Left ventricle myocardium inferior (tissue), 1 donor: ENCODE measurements around the gene PAX4. TPM values are rescaled to one million over a fixed set of nuclear protein-coding genes. Genes with fewer than 3 reads are reported as not detected.
"Not testable (repeated sequence)": the region's sequence is repeated elsewhere in the genome, so short reads cannot be mapped to it uniquely, and the experiment has no call there.

ENCODE experiments used
- DNase-seq: peaks from one replicate; pipeline ENCODE4 v3.0.0-alpha.2; 2020
- H3K27ac ChIP-seq: fragments of 200-600 bp; replicated peaks from 2 replicates; pipeline ENCODE4 v1.8.0; 2021
- H3K27me3 ChIP-seq: fragments of 200-600 bp; 2 replicates; pipeline ENCODE4 v1.8.0; 2021; ENCODE audit warnings: low read depth
- H3K36me3 ChIP-seq: fragments of 200-600 bp; 2 replicates; pipeline ENCODE4 v1.8.0; 2021
- H3K4me1 ChIP-seq: fragments of 200-600 bp; 2 replicates; pipeline ENCODE4 v1.8.0; 2021
- H3K4me3 ChIP-seq: fragments of 200-600 bp; 2 replicates; pipeline ENCODE4 v1.8.0; 2021; ENCODE audit warnings: mild to moderate bottlenecking, moderate library complexity
- H3K9me3 ChIP-seq: fragments of 200-600 bp; replicated peaks from 2 replicates; pipeline ENCODE4 v1.8.0; 2021
- CTCF ChIP-seq: fragments of 200-600 bp; IDR thresholded peaks from 2 replicates; pipeline ENCODE4 v1.8.0; 2021; ENCODE audit warnings: antibody characterized with exemption, mild to moderate bottlenecking, borderline replicate concordance
- intact Hi-C: fragments of 100-400 bp; cut with micrococcal nuclease; formaldehyde crosslinking; loops from one replicate; pipeline ENCODE4 v1.11.0; 2022
- total RNA-seq: library from RNA; stranded (reverse); fragmentation: NEBNext Ultra II Directional; extraction: Animal tissue kit (Norgen Biotek cat#: 25700); gene quantifications from one replicate; pipeline ENCODE4 v1.2.1, GENCODE V29; 2021
- donor health status: DM: no; HTN: yes; CAD: no; lungs with severe emphysema.

PAX4 gene
- total RNA-seq, 1 donor from 2014 or later: not detected

- no peak for TF ChIP-seq CTCF
- Histone ChIP-seq H3K27ac (no peak overlapping the region), H3K4me1 (peaks cover 41% of the 10 kb centered on the region), H3K4me3 (no peak overlapping the region), H3K9me3 (no peaks in the 10 kb centered on the region), H3K27me3 (no peaks in the 10 kb centered on the region), H3K36me3 (peaks cover 25% of the 10 kb centered on the region)
- no peak for DNase-seq
- intact Hi-C loops: no loop called here
These were observed 39.8 kb downstream of the PAX4 start for GRCh38 chr7:127578036-127578684.

- intact Hi-C loops: no loop called here
- TF ChIP-seq CTCF: no peak
- Histone ChIP-seq H3K36me3 (no peaks in the 10 kb centered on the region), H3K4me3 (no peak overlapping the region), H3K4me1 (no peaks in the 10 kb centered on the region), H3K9me3 (no peaks in the 10 kb centered on the region), H3K27ac (no peak overlapping the region), H3K27me3 (no peaks in the 10 kb centered on the region)
- no peak for DNase-seq
These were observed 46.0 kb downstream of the PAX4 start for GRCh38 chr7:127571741-127572505.

- H3K27me3 ChIP-seq, intact Hi-C loops, H3K4me1 ChIP-seq, H3K27ac ChIP-seq, H3K4me3 ChIP-seq, DNase-seq, H3K36me3 ChIP-seq, H3K9me3 ChIP-seq: not testable (repeated sequence)
These were observed 49.9 kb downstream of the PAX4 start for GRCh38 chr7:127568034-127568433.

- Histone ChIP-seq H3K4me3 (no peak overlapping the region), H3K27ac (no peak overlapping the region), H3K4me1 (no peaks in the 10 kb centered on the region), H3K9me3 (peaks cover 8% of the 10 kb centered on the region), H3K27me3 (no peaks in the 10 kb centered on the region), H3K36me3 (no peaks in the 10 kb centered on the region)
- DNase-seq: no peak
- intact Hi-C loops: no loop called here
- no peak for TF ChIP-seq CTCF
These were observed 51.7 kb downstream of the PAX4 start for GRCh38 chr7:127566242-127566641.

Other genes with a start within 250 kb of the PAX4 start
- 17.3 TPM for gene ZNF800, start 225.4 kb downstream of the PAX4 start, total RNA-seq
- 6.8 TPM for gene GCC1, start 32.5 kb downstream of the PAX4 start, total RNA-seq
- 67.2 TPM for gene ARF5, start 29.7 kb downstream of the PAX4 start, total RNA-seq
- not detected for gene FSCN3, start 24.4 kb downstream of the PAX4 start, total RNA-seq
- 71.6 TPM for gene SND1, start 34.1 kb upstream of the PAX4 start, total RNA-seq